Posterior vena cava (tissue), 2 donors: ENCODE results near the gene PPP1R3D. TPM values are rescaled to one million over a fixed set of nuclear protein-coding genes. Genes with fewer than 3 reads are reported as not detected.
"Not testable (repeated sequence)": the region's sequence is repeated elsewhere in the genome, so short reads cannot be mapped to it uniquely, and the experiment has no call there.

Experiments
- DNase-seq: peaks from one replicate; pipeline ENCODE4 v3.0.0-alpha.2; 2020; ENCODE audit warnings: low spot score
- intact Hi-C, 2 donors: fragments of 100-400 bp; cut with DNase I; formaldehyde crosslinking; loops; one replicate each; pipeline versions ENCODE4 v1.14.1 to v1.14.2; 2022 to 2023
- total RNA-seq, 2 donors: library from RNA; stranded (reverse); fragmentation: NEBNext Ultra II Directional; extraction: Animal tissue kit (Norgen Biotek cat#: 25700); gene quantifications; one replicate each; pipeline ENCODE4 v1.2.1, GENCODE V29; 2021
- donor health status: DM: yes; HTN: yes; CAD: no.
- donor health status: DM: yes; HTN: yes; CAD: no.

The PPP1R3D gene
- total RNA-seq, 2 donors from 2014 or later: 7.2 to 9.2 TPM

- no peak for DNase-seq
- intact Hi-C loops: no loop called here
Measured at GRCh38 chr20:59932616-59933295, 7.3 kb downstream of the PPP1R3D start.

DNA sequence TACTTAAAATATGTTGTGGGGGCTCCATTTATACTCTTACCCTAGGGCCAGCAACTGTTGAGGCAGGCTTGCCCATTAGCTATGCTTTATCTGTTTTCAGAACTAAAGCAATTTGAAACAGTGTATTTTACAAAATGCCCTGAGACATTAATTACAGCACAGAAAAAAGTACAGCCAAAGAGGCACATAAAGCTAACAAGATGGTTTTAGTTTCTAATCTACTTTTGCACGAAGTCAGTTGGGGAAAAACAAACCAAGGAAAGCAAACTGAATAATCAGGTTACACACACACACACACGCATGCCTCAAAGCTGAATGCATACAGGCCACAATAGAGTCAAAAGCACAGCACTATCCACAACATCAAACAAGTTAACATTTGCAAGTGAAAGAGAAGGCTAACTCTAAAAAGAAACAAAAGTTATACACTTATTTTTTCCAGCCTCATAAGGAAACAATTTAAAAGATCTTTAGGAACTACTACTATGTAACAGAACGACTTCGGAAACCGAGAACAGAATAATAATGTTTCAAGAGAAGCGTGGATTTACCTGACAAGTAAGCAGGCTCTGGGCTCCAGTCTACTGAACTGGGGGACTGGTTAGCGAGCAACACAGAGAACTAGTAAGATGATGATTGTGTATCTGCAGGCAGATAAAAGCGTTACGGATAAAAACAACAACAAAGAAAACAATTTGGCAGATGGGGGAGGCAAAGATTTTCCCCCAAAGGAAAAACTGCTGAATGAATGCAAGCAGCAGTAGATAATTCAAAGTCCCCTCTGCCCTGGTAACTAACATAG lies 8.4 kb downstream of the PPP1R3D start:
- intact Hi-C loops: no loop called here
- no peak for DNase-seq

DNA sequence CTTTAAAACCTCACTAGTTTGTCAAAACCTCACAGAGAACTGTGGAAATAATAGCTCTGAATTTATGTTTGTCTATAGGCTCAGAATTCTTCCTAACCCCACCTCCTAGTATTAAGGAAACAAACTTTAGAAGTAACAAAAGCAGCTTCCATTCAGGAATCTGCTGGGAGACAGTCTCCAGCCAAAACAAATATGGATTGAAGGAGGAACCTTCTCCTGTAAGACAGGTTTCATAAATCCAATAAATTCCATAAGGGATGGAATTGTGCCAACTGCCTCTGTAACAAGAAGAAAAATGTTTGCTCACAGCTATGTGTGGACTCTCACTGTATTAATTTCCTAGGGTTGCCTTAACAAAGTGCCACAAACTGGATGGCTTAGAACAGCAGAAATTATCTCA lies 14.2 kb downstream of the PPP1R3D start:
- intact Hi-C loops: no loop called here
- no peak for DNase-seq

- intact Hi-C loops: no loop called here
- no peak for DNase-seq
Measured at GRCh38 chr20:59925359-59925758, 14.7 kb downstream of the PPP1R3D start.

DNA sequence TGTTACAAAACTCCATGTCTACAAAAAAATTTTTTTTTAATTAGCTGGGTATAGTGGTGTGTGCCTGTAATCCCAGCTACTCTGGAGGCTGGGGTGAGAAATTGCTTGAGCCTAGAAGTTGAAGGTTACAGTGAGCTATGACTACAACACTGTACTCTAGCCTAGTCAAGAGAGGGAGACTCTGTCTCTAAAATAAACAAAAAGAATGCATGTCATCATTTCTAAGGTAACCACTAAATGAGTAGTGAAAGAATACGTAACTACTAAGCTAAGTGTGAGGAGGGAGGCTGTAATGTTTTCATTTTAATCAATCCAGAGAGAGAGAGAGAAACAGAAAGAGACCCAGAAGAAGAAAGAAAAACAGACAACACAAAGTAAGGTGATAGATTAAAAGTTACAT lies 16.6 kb downstream of the PPP1R3D start:
- DNase-seq: no peak
- intact Hi-C loops: no loop called here

- intact Hi-C loops: no loop called here
Measured at GRCh38 chr20:59920944-59921343, 19.2 kb downstream of the PPP1R3D start.

DNA sequence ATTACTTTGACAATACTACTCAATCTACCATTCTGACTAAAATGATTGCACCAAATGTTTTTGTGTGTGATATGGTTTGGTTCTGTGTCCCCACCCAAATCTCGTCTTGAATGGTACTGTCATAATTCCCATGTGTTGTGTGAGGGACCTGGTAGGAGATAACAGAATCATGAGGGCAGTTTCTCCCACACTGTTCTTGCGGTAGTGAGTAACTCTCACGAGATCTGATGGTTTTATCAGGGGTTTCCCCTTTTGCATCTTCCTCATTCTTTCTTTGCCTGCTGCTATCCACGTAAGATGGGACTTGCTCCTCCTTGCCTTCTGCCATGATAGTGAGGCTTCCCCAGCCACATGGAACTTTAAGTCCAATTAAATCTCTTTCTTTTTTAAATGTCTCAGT lies 27.5 kb downstream of the PPP1R3D start:
- intact Hi-C loops: no loop called here
- no peak for DNase-seq

More at GRCh38 chr20:59920944-59921343, 19.2 kb downstream of the PPP1R3D start:
- no peak for DNase-seq

DNA sequence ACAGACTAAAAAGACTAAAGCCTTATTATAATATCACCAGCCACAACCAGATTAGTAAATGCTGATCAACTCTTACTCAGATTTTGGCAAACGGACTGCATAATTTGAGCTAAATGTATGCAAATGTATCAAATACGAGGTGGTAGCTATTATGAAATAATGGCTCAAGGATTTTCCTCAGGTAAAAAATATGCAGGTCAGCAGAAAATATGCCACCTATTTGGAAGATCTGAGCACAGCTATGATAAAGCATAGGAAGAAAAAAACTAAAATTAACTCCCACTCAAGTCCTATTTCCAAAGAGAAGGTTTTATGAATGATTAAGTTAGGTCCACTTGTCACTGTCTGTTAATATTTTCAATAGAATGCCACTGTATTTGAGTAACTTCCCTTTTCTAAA lies 29.1 kb downstream of the PPP1R3D start:
- DNase-seq: no peak
- intact Hi-C loops: no loop called here

- intact Hi-C loops: no loop called here
- DNase-seq: no peak
Measured at GRCh38 chr20:59908855-59909254, 31.2 kb downstream of the PPP1R3D start.

GRCh38 chr20:59903621-59904020 lies 36.5 kb downstream of the PPP1R3D start:
- intact Hi-C loops: no loop called here
- DNase-seq: no peak

GRCh38 chr20:59902470-59902869 lies 37.6 kb downstream of the PPP1R3D start:
- intact Hi-C loops: no loop called here
- DNase-seq: no peak

- intact Hi-C loops: no loop called here
- DNase-seq: no peak
Measured at GRCh38 chr20:59895908-59896307, 44.2 kb downstream of the PPP1R3D start.

DNA sequence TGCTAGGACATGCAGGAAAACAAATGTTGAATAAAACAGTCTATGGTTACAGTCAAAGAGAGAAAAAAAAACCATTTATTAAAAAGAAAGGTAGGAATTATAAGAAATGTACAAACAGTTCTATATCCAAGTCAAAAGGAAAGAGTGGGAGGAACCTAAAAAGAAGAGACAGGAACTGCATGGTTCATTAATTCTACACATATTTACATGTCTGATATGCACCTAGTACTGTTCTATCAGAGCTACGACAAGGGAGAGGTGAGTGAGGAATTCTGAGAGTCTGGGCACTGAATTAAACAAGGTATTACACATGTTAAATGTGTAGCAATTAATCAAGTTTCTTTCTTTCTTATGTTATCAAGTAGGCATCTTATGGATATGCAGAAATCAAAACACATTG lies 48.5 kb downstream of the PPP1R3D start:
- intact Hi-C loops: no loop called here
- no peak for DNase-seq

GRCh38 chr20:59890035-59890434 lies 50.1 kb downstream of the PPP1R3D start:
- DNase-seq, intact Hi-C loops: not testable (repeated sequence)

- intact Hi-C loops: no loop called here
- no peak for DNase-seq
Measured at GRCh38 chr20:59888050-59888449, 52.1 kb downstream of the PPP1R3D start.

Other genes with a start within 250 kb of the PPP1R3D start
- 1 to 10 TPM in 1 of 2 donors, under 1 TPM in 1; 0.97 to 3.1 TPM for gene SYCP2, start 6.7 kb downstream of the PPP1R3D start, total RNA-seq
- gene FAM217B, start 84 bp upstream of the PPP1R3D start, total RNA-seq: 10 to 100 TPM in 1 of 2 donors, 1 to 10 TPM in 1; 8.2 to 11.2 TPM
- 1 to 10 TPM in 1 of 2 donors, under 1 TPM in 1; 0.52 to 2.1 TPM for gene CDH26, start 18.1 kb upstream of the PPP1R3D start, total RNA-seq